Measurements from ENCODE around the gene SEL1L. TPM values are rescaled to one million over a fixed set of nuclear protein-coding genes. Genes with fewer than 3 reads are reported as not detected.

SEL1L gene
- total and polyA plus RNA-seq, 2 experiments from 2014 or later, result 20.6 to 22.6 TPM

- peaks cover 22% of the 10 kb centered on the region for H3K4me1 Mint-ChIP-seq
- peak; percentile 85 for ATAC-seq
Measured at GRCh38 chr14:81561084-81561775, 27.6 kb upstream of the SEL1L start.

More at GRCh38 chr14:81561084-81561775, 27.6 kb upstream of the SEL1L start:
- Histone ChIP-seq H3K27ac (ENCODE audit: low read depth) (no peak overlapping the region; the same call in 1 of the 2 replicates), H3K79me2 (replicated peaks; ENCODE audit: insufficient read depth) (no peaks in the 10 kb centered on the region), H3K27me3 (ENCODE audit: insufficient read depth) (no peaks in the 10 kb centered on the region), H3K9me2 (ENCODE audit: insufficient read depth) (no peaks in the 10 kb centered on the region), H3K4me2 (no peak overlapping the region), H3F3A (replicated peaks; ENCODE audit: low read depth) (no peaks in the 10 kb centered on the region), H4K20me1 (replicated peaks; ENCODE audit: insufficient read depth) (no peaks in the 10 kb centered on the region), H3K4me1 (ENCODE audit: insufficient read depth) (peaks cover 26% of the 10 kb centered on the region), H3K36me3 (ENCODE audit: insufficient read depth) (no peaks in the 10 kb centered on the region), H2AFZ (no peak overlapping the region), H3K4me3 (no peak overlapping the region)
- no peak overlapping the region; the same call in 2 of the 3 replicates for H3K4me3 Mint-ChIP-seq
- peaks cover 5% of the 10 kb centered on the region for H3K27me3 Mint-ChIP-seq (ENCODE audit: insufficient read depth, low read depth, poor library complexity)
- H3K36me3 Mint-ChIP-seq (ENCODE audit: low read depth), result no peaks in the 10 kb centered on the region
- H3K9me3 Mint-ChIP-seq, result peaks cover 4% of the 10 kb centered on the region
- DNase-seq (ENCODE audit: low spot score), result peak; percentile 69
- H3K27ac Mint-ChIP-seq, result peak overlapping the region; percentile 25; the same call in 1 of the 2 replicates
- TF ChIP-seq CTCF (conservative IDR thresholded peaks at IDR 0.05; ENCODE audit: low read depth in 2 of 2) (no peak), EZH2 (IDR thresholded peaks at IDR 0.05; ENCODE audit: low read depth, unreplicated experiment) (no peak), ZNF462 (CRISPR knock-in tag; IDR thresholded peaks at IDR 0.05) (peak; percentile 91), CREB1 (CRISPR knock-in tag; IDR thresholded peaks at IDR 0.05; ENCODE audit: low read depth) (no peak), POLR2AphosphoS5 (IDR thresholded peaks at IDR 0.05; ENCODE audit: low read depth) (no peak), STAT1 (IDR thresholded peaks at IDR 0.05; ENCODE audit: unreplicated experiment) (no peak), NANOG (IDR thresholded peaks at IDR 0.05; ENCODE audit: borderline replicate concordance) (peak; percentile 51; the same call in 1 of the 2 replicates), REST (IDR thresholded peaks at IDR 0.05; ENCODE audit: unreplicated experiment) (no peak), ETS1 (IDR thresholded peaks at IDR 0.05) (no peak), JUNB (IDR thresholded peaks at IDR 0.05; ENCODE audit: unreplicated experiment) (no peak), ZNF331 (CRISPR knock-in tag; IDR thresholded peaks at IDR 0.05; ENCODE audit: low read depth) (no peak), EZH2phosphoT487 (IDR thresholded peaks at IDR 0.05; ENCODE audit: unreplicated experiment) (no peak)
